Retinal pigment epithelial cell (primary cell): Measurements from ENCODE around the gene MYBPC1.
"Not testable (repeated sequence)": the region's sequence is repeated elsewhere in the genome, so short reads cannot be mapped to it uniquely, and the experiment has no call there.

Experiments
- DNase-seq: peaks from one replicate; pipeline ENCODE4 v3.0.0-alpha.2; 2010; ENCODE audit warnings: low read depth
- H3K4me3 ChIP-seq: 2 replicates; pipeline ENCODE4 v1.5.1; 2011; ENCODE audit warnings: mild to moderate bottlenecking, low read length, control low read depth, moderate library complexity
- TF ChIP-seq, protein P1 (sequence below): conservative IDR thresholded peaks from 2 replicates; pipeline ENCODE4 v1.5.1; 2011; ENCODE audit warnings: low read depth, low read length, control low read depth, inconsistent platforms

The MYBPC1 gene

DNA sequence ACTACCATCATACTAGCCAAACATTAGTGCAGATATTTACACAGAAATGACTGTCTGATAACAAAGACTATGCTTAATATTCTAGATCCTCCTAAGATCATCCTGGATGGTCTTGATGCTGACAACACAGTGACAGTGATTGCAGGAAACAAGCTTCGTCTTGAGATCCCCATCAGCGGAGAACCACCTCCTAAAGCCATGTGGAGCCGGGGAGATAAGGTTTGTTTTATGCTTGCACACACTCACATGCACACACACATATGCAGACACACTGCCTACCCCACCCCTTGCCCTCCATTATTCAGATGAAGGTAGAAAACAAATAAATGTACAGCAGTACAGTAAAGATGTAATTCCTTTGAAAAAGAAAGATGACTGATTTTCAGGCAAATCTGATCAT, 58.3 kb downstream of the MYBPC1 start:
- H3K4me3 ChIP-seq: no peak overlapping the region
- TF ChIP-seq, protein P1, sequence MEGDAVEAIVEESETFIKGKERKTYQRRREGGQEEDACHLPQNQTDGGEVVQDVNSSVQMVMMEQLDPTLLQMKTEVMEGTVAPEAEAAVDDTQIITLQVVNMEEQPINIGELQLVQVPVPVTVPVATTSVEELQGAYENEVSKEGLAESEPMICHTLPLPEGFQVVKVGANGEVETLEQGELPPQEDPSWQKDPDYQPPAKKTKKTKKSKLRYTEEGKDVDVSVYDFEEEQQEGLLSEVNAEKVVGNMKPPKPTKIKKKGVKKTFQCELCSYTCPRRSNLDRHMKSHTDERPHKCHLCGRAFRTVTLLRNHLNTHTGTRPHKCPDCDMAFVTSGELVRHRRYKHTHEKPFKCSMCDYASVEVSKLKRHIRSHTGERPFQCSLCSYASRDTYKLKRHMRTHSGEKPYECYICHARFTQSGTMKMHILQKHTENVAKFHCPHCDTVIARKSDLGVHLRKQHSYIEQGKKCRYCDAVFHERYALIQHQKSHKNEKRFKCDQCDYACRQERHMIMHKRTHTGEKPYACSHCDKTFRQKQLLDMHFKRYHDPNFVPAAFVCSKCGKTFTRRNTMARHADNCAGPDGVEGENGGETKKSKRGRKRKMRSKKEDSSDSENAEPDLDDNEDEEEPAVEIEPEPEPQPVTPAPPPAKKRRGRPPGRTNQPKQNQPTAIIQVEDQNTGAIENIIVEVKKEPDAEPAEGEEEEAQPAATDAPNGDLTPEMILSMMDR: no peak
- no peak for DNase-seq

DNA sequence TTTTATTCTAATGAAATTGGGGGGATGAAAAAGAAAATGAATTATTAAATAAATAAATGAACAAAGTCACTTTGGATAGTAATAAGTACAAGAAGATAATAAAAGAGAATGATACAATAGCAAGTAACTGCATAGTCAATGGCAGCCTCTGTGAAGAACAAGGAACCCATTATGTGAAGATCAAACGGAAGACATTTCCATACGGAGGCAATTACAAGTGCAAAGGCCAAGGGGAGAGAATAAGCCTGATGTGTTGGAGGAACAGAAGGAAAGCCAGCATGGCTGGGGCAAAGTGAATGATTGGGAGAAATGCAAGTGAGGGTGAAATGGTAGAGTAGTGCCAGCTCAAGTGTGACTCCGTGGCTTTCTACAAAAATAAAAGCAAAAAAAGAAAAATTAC, 58.7 kb downstream of the MYBPC1 start:
- no peak overlapping the region for H3K4me3 ChIP-seq
- DNase-seq: no peak
- TF ChIP-seq, protein P1: no peak

DNA sequence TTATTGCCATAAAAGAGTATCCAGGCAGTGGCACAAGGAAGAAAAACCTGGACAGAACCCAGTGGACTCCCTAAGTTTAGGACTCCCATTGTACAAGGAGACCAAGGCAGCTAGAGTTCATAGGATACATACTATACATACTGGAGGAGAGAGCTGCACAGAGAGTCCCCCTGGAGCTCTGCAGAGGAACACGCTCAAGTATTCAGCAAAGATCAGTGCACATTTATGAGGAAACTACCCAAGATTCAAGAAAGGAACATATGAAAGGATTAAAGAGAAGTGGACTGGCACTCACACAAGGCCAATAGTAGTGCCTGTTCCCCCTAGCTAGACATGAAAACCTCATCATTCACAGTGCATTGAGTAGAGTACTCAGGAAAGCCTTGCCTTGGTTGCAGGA, 59.7 kb downstream of the MYBPC1 start:
- H3K4me3 ChIP-seq: no peak overlapping the region
- DNase-seq: no peak
- TF ChIP-seq, protein P1: no peak

DNA sequence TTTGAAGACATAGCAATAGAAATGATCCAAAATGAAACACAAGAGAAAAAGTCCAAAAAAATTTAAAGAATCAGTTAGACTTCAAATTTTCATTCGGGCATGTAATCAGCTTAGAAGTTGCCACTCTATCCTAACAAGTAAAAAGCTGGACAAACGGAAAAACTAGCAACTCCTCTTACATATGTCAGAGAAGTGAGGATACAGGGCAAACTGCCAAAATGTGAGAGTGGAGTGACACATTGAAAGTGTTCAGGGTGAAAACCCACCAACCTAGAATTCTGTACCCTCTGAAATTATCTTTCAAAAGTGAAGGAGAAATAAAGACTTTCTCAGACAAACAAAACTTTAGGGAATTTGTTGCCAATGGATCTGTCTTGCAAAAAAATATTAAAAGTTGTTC, 60.6 kb downstream of the MYBPC1 start:
- H3K4me3 ChIP-seq: no peak overlapping the region
- DNase-seq: no peak
- TF ChIP-seq, protein P1: no peak

DNA sequence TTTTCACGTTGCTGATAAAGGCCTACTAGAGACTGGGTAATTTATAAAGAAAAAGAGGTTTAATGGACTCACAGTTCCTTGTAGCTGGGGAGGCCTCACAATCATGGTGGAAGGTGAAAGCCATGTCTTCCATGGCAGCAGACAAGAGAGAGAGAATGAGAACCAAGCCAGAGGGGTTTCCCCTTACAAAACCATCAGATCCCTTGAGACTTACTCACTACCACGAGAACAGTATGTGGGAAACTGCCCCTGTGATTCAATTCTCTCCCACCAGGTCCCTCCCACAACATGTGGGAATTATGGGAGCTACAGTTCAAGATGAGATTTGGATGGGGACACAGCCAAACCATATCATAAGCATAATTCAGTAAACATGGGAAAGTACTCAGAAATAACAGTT, 65.9 kb downstream of the MYBPC1 start:
- not testable (repeated sequence) for H3K4me3 ChIP-seq, DNase-seq

DNA sequence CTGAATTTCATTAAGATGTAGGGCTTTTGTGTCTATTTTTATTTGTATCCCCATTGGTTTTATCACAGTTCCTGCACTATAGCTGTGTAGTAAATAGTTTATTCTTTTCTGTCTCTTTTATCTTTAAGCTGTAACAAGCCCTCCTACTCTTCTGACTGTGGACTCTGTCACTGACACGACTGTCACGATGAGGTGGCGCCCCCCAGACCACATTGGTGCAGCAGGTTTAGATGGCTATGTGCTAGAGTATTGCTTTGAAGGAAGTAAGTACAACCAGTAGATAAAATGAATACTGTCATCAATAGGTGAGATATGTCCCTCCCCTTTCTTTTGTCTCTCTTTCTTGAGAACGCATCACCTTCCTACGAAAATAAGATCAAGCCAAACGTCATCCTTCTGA, 68.5 kb downstream of the MYBPC1 start:
- TF ChIP-seq, protein P1: no peak
- H3K4me3 ChIP-seq: no peak overlapping the region

DNA sequence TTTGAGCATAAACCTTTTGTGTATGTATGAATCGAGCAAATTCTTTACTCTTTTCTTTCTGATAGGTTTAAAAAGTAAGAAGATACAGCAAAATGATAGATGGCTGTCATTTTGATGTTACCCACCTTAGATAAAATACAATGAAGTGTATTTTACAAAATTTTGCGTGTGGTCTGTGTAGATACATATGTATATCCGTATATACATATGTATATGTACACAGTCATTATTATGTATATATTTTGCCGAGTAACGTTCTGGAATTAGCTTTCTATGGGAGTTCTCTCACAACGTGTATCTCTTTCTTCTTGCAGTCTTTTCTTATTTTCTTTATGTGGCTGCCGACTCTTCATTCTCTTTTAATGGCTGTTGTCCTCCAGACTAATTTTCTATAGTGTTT, 70.2 kb downstream of the MYBPC1 start:
- H3K4me3 ChIP-seq: no peak overlapping the region
- TF ChIP-seq, protein P1: no peak
- no peak for DNase-seq

More for the DNA sequence above, 68.5 kb downstream of the MYBPC1 start:
- DNase-seq: no peak
